Epithelial cell of esophagus (primary cell): ENCODE results near the gene ST6GALNAC4.

Experiments used
- DNase-seq: peaks from one replicate; pipeline ENCODE4 v3.0.0; 2010; ENCODE audit warnings: low read depth
- H3K4me3 ChIP-seq: 2 replicates; pipeline ENCODE4 v1.5.1; 2011; ENCODE audit warnings: mild to moderate bottlenecking, low read length, control low read depth
- TF ChIP-seq, protein P1 (sequence below): IDR thresholded peaks from 2 replicates; pipeline ENCODE4 v1.5.1; 2011; ENCODE audit warnings: low read depth, mild to moderate bottlenecking, low read length, control low read depth, inconsistent platforms; ENCODE audit not compliant: insufficient read depth; ENCODE audit errors: missing control alignments

ST6GALNAC4 gene

DNA sequence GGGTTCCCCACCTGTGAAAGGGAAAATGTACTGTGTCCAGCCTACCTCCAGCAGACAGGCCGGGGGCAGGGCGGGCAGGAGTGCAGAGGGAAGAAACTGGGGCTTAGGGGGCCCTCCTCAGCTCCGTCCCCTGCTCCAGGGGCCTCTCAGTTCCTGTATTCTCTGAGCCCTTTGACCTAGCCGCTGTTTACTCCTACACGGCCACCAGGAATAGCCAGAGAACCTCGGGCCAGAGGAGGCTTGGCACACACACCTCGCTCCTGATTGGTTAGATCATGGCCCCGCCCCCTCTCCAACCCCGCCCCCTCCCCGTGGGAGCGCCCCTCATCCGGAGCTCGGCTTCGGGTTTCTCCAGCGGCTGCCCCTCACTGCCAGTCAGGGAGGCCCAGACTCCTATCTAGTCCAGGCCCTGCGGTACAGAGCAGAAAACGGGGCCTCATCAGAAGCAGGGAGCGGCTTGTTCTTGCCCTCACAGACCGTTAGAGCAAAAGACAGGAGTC, 19.6 kb downstream of the ST6GALNAC4 start:
- no peak overlapping the region for H3K4me3 ChIP-seq
- DNase-seq: no peak
- TF ChIP-seq, protein P1, sequence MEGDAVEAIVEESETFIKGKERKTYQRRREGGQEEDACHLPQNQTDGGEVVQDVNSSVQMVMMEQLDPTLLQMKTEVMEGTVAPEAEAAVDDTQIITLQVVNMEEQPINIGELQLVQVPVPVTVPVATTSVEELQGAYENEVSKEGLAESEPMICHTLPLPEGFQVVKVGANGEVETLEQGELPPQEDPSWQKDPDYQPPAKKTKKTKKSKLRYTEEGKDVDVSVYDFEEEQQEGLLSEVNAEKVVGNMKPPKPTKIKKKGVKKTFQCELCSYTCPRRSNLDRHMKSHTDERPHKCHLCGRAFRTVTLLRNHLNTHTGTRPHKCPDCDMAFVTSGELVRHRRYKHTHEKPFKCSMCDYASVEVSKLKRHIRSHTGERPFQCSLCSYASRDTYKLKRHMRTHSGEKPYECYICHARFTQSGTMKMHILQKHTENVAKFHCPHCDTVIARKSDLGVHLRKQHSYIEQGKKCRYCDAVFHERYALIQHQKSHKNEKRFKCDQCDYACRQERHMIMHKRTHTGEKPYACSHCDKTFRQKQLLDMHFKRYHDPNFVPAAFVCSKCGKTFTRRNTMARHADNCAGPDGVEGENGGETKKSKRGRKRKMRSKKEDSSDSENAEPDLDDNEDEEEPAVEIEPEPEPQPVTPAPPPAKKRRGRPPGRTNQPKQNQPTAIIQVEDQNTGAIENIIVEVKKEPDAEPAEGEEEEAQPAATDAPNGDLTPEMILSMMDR: no peak

DNA sequence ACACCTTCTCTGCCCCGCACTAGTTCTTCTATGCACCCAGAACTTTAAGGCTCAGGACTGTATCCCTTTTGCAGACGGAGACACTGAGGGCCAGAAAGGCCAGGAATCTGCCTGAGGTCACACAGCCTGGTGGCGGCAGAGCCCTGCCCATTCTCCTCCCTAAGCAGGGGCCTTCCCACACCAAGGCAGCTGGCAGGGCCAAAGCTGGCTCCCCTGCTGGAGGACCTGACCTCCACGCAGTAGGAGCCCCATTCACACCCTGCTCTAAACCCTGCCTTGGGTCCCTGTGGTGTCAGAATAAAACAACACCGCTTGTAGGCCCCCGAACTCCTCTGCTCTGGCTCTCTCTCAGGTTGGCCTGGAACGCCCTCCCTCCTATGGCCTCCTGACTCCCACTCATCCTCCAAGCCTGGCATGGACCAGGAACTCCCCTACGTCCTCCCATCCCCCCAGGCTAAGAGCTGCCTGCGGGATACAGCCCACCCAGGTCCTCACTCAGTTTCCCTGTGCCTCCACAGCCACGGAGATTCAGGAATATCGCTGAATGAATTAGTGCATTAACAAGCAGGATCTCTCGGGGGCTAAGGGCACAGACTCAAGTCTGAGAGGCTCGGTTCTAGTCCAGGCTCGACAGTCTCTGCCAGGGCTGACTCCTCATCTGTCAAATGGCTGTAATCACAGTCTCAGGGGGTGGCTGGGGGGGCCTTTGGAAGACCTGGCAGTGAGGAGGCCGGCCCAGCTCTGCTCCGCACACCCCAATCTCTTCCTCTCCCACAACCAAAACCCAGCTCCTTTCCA, 20.2 kb downstream of the ST6GALNAC4 start:
- no peak for DNase-seq
- TF ChIP-seq, protein P1: no peak
- H3K4me3 ChIP-seq: no peak overlapping the region

DNA sequence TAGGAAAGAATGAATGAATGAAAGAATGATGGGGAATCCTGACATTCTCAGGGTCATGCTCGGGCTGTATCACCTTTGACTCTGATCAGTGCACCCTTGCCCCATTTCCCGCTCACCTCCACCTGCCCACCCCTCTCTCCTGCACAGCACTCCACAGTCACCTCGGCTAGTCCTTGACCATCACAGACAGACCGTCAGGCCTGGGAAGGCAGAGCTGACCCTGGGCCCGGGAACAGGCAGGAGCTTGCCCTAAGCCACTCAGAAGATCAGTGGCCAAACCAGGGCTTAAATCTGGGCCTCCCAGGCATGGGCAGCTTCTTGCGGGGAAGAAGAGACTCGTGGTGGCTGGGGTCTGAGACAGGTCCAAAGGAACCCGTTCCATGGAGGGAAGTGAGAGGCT, 21.0 kb downstream of the ST6GALNAC4 start:
- DNase-seq: no peak
- no peak overlapping the region for H3K4me3 ChIP-seq
- TF ChIP-seq, protein P1: no peak

DNA sequence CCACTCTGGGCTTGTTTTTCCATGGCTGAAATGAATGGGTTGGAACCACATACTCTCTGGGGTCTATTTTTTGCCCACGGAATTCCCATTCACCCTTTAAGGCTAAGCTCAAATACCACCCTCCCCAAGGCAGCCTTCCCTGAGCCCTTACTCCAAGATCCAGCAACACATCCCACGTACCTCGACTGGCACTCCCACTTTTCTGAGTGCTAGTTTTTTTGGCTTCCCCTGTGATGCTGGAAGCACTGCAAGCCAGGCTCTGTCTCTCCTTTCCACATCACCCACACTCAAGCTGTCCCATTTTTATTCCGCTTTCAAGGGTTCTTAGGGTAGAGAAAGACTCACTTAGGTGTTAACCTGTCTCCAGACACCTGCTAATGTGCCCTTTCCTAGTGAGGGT, 23.4 kb downstream of the ST6GALNAC4 start:
- no peak overlapping the region for H3K4me3 ChIP-seq
- DNase-seq: no peak
- TF ChIP-seq, protein P1: no peak

DNA sequence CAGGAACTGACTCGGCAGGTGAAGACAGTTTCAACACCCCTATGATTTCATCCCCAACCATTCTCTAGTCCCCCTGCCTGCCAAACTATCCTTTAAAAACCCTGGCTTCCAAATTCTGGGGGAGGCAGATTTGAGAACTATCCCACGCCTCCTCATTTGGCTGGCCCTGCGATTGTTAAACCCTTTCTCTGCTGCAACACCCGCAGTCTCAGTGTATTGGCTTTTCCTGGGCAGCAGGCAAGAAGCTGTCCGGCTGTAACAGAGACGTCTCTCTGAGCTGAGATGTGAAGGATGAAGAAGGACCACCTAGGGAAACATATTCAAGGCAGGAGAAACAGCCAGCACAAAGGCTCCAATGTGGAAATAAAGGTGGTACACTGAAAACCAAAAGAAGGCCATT, 24.0 kb downstream of the ST6GALNAC4 start:
- H3K4me3 ChIP-seq: no peak overlapping the region
- TF ChIP-seq, protein P1: no peak
- DNase-seq: no peak

DNA sequence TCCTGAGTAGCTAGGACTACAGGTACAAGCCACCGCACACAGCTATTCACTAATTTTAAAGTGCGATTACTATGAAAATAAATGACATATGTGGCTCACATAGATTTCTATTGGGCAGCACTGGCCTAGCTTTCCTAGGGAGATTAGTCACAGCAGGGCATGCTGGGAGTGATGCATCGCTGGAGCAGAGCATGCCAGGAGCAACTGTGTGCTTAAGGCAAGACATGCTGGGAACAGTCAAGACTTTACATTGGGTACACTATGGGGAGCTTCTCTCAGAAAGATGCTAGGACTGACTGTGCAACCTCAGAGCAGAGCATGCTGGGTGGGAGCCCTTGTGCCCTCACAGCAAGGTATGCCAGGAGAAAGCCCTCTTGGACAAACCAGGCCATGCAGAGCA, 26.8 kb downstream of the ST6GALNAC4 start:
- DNase-seq: no peak
- TF ChIP-seq, protein P1: no peak
- no peak overlapping the region for H3K4me3 ChIP-seq

DNA sequence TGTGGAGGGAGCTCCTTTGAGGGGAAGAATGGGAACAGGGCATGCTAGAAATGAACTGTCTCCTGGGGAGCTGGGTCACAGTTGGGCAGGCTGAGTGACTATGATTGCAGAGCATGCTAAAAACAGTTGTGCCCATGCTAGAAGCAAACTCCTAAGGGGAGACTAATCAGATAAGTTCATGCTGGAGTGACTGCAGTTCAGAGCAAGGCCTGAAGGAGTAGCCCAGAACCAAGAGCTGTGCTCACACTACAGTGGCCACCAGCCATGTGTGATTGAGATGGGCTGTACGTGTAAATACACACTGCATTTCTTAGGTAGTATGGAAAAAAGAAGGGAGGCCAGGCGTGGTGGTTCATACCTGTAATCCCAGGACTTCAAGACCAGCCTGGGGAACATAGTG, 29.0 kb downstream of the ST6GALNAC4 start:
- TF ChIP-seq, protein P1: no peak
- DNase-seq: no peak
- H3K4me3 ChIP-seq: no peak overlapping the region
